IPS-NIHi7 (cell line): Measurements from ENCODE around the gene FLRT3.

Experiments
- DNase-seq: peaks from one replicate; pipeline ENCODE4 v3.0.0; 2012; ENCODE audit warnings: mixed read lengths; ENCODE audit errors: extremely low spot score

Gene FLRT3

GRCh38 chr20:14337400-14338171 is at the start of gene FLRT3:
Gene FLRT3 (minus strand): TSS chr20:14337612. CDS start chr20:14327506, 10,106 bp downstream.
- DNase-seq = peak; percentile 80

GRCh38 chr20:14386726-14387125 is 49.3 kb upstream of the FLRT3 start:
- no peak for DNase-seq

GRCh38 chr20:14385176-14385740 is 47.8 kb upstream of the FLRT3 start:
- no peak for DNase-seq

GRCh38 chr20:14384416-14385175 is 47.2 kb upstream of the FLRT3 start:
- no peak for DNase-seq

GRCh38 chr20:14383335-14383734 is 45.9 kb upstream of the FLRT3 start:
- no peak for DNase-seq

- no peak for DNase-seq
Observed at GRCh38 chr20:14378326-14378725, 40.9 kb upstream of the FLRT3 start.

- DNase-seq = no peak
Observed at GRCh38 chr20:14375416-14375985, 38.1 kb upstream of the FLRT3 start.

GRCh38 chr20:14374196-14374595 is 36.8 kb upstream of the FLRT3 start:
- DNase-seq = no peak

GRCh38 chr20:14361509-14362345 is 24.3 kb upstream of the FLRT3 start:
- no peak for DNase-seq

- DNase-seq = no peak
Observed at GRCh38 chr20:14360416-14360815, 23.0 kb upstream of the FLRT3 start.

- DNase-seq = peak; percentile 34
Observed at GRCh38 chr20:14355791-14356190, 18.4 kb upstream of the FLRT3 start.

- no peak for DNase-seq
Observed at GRCh38 chr20:14344746-14345145, 7.3 kb upstream of the FLRT3 start.

GRCh38 chr20:14343491-14344065 is 6.2 kb upstream of the FLRT3 start:
- DNase-seq = no peak

- no peak for DNase-seq
Observed at GRCh38 chr20:14342918-14343317, 5.5 kb upstream of the FLRT3 start.

- no peak for DNase-seq
Observed at GRCh38 chr20:14341801-14342200, 4.4 kb upstream of the FLRT3 start.

GRCh38 chr20:14336686-14337085 is 726 bp downstream of the FLRT3 start:
- no peak for DNase-seq

GRCh38 chr20:14335052-14335451 is 2.4 kb downstream of the FLRT3 start:
- no peak for DNase-seq

GRCh38 chr20:14334306-14334930 is 3.0 kb downstream of the FLRT3 start:
- DNase-seq = peak; percentile 54

GRCh38 chr20:14333721-14334120 is 3.7 kb downstream of the FLRT3 start:
- no peak for DNase-seq

GRCh38 chr20:14332866-14333265 is 4.5 kb downstream of the FLRT3 start:
- no peak for DNase-seq

GRCh38 chr20:14331646-14332045 is 5.8 kb downstream of the FLRT3 start:
- no peak for DNase-seq
